ENCODE measurements around the gene MED6. TPM values are rescaled to one million over a fixed set of nuclear protein-coding genes. Genes with fewer than 3 reads are reported as not detected.

Gene MED6
- total and polyA plus RNA-seq, 7 experiments from 2014 or later, result 40.3 to 97.0 (median 61.0) TPM

DNA sequence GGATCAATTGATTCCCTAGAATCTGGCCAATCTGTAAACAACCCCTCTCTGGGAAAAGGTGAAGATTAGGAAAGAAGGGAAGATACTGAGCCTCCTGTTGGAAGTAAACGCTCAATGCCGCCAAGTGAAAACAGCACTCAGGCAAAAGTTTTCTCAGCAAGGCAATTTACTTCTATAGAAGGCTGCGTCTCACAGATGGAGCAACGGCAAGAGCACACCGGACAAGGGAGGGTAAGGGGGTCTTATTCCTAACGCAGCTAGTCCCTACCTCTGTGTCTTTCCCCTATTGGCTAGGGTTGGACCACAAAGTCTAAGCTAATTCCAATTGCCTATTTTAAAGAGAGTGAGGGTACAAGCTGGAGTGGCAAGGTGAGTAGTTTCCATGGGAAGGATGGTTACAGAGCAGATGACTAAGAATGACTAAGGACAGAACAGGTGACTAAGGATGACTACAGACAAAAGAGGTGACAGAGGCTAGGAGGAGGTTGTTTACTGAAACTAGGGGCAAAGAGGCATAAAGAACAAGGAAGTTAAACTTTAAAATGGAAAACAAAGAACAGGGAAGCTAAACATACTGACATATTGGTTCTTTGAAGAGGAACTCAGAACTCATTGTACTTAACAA lies 35.6 kb upstream of the MED6 start:
- Histone ChIP-seq H3K36me3 (ENCODE audit: control insufficient read depth in 2 of 3, insufficient read depth in 3 of 3, low read length in 3 of 3) (no peaks in the 10 kb centered on the region), H3K27ac (ENCODE audit: low read depth, low read length) (no peak overlapping the region), H3K9me3 (ENCODE audit: control insufficient read depth in 2 of 3, low read length in 3 of 3) (no peaks in the 10 kb centered on the region), H3K4me1 (ENCODE audit: control insufficient read depth in 2 of 2, insufficient read depth in 2 of 2, low read length in 2 of 2) (peaks cover 8 to 9% of the 10 kb centered on the region in 2 donors), H3K4me3 (ENCODE audit: low read length) (no peak overlapping the region), H3K27me3 (ENCODE audit: control insufficient read depth in 2 of 2, insufficient read depth in 2 of 2, low read length in 2 of 2) (no peaks in the 10 kb centered on the region)
- H3K4me3 Mint-ChIP-seq, result no peak overlapping the region
- peak overlapping the region in 2 of 9 donors; percentile 8 to 34 for H3K27ac Mint-ChIP-seq
- H3K4me1 Mint-ChIP-seq, result peaks cover 12 to 30% (median 23%) of the 10 kb centered on the region in 7 donors
- ATAC-seq (no peak), DNase-seq (no peak)
- CTCF ChIA-PET, result no interaction called here
- peaks cover 0 to 19% (median 7%) of the 10 kb centered on the region in 5 donors for H3K36me3 Mint-ChIP-seq
- H3K9me3 Mint-ChIP-seq, result peaks cover 0 to 8% (median 0%) of the 10 kb centered on the region in 11 donors
- intact Hi-C loops (cut with micrococcal nuclease), result no loop called here
- POLR2A ChIA-PET, result interaction anchor here (0.7 to 1.3 kb wide), 2 partner anchors 11 to 36 kb away, joined by 3 read pairs; partner anchors contain the start of gene MED6
- peaks cover 0 to 3% (median 0%) of the 10 kb centered on the region in 5 donors for H3K27me3 Mint-ChIP-seq

DNA sequence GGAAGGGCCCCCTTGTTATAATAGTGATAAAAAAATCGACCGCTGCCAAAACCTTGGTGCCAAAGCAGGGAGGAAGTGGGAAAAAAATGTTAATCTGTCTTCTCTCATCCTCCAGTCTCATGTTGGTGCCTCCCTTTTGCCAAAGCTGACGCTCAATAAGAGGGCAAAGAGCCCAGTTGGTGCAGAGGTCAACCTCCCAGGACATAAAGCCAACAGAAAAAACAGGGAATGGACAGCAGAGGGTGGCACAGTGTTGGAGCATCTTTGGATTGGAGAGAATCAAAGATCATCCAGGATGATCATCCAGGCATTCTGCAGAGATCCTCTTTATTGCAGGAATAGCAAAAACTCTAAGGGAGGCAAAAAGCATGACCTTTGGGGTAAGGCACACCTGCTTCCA lies 31.5 kb upstream of the MED6 start:
- Mint-ChIP-seq H3K4me3 (no peak overlapping the region), H3K4me1 (peaks cover 0 to 4% (median 0%) of the 10 kb centered on the region in 7 donors), H3K27ac (no peak overlapping the region), H3K27me3 (peaks cover 0 to 9% (median 0%) of the 10 kb centered on the region in 5 donors), H3K36me3 (peaks cover 0 to 28% (median 9%) of the 10 kb centered on the region in 5 donors), H3K9me3 (peaks cover 0 to 16% (median 4%) of the 10 kb centered on the region in 11 donors)
- DNase-seq (no peak), ATAC-seq (no peak)
- ChIA-PET POLR2A (interaction anchor here (1.0 kb wide), 1 partner anchor 10 kb away, joined by 3 read pairs; the partner anchor contains the start of gene TTC9), CTCF (no interaction called here)
- Histone ChIP-seq H3K27ac (ENCODE audit: low read depth, low read length) (no peak overlapping the region), H3K9me3 (ENCODE audit: control insufficient read depth in 2 of 3, low read length in 3 of 3) (no peaks in the 10 kb centered on the region), H3K36me3 (ENCODE audit: control insufficient read depth in 2 of 3, insufficient read depth in 3 of 3, low read length in 3 of 3) (no peaks in the 10 kb centered on the region), H3K4me1 (ENCODE audit: control insufficient read depth in 2 of 2, insufficient read depth in 2 of 2, low read length in 2 of 2) (no peaks in the 10 kb centered on the region), H3K4me3 (ENCODE audit: low read length) (no peak overlapping the region), H3K27me3 (ENCODE audit: control insufficient read depth in 2 of 2, insufficient read depth in 2 of 2, low read length in 2 of 2) (no peaks in the 10 kb centered on the region)
- intact Hi-C loops (cut with micrococcal nuclease), result no loop called here

DNA sequence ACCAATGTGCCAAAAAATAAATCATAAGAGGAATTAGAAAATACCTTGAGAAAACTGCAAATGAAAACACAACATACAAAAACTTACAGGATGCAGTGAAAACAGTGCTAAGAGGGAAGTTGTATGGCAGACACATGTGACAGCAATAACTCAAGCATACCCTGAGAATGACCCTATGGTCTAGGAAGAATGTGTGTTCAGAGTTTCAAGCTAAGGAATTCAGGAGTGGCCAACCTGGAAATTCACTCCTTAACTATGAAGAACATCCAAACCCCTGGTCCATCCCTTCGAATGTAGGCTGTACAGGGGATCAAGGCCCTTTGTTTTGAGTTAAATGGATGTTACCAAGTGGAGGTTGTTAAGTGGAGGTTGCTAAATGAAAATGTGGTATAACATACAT lies 24.5 kb upstream of the MED6 start:
- ChIA-PET POLR2A (no interaction called here), CTCF (interaction anchor here (0.7 to 1.0 kb wide), 2 partner anchors 34 to 73 kb away, joined by 3 to 5 read pairs; no protein-coding TSS in a partner anchor)
- no peak overlapping the region for H3K4me3 Mint-ChIP-seq
- peaks cover 0 to 45% (median 14%) of the 10 kb centered on the region in 11 donors for H3K9me3 Mint-ChIP-seq
- Histone ChIP-seq H3K4me1 (ENCODE audit: control insufficient read depth in 2 of 2, insufficient read depth in 2 of 2, low read length in 2 of 2) (no peaks in the 10 kb centered on the region), H3K36me3 (ENCODE audit: control insufficient read depth in 2 of 3, insufficient read depth in 3 of 3, low read length in 3 of 3) (no peaks in the 10 kb centered on the region), H3K9me3 (ENCODE audit: control insufficient read depth in 2 of 3, low read length in 3 of 3) (no peaks in the 10 kb centered on the region), H3K27ac (ENCODE audit: low read depth, low read length) (no peak overlapping the region), H3K27me3 (ENCODE audit: control insufficient read depth in 2 of 2, insufficient read depth in 2 of 2, low read length in 2 of 2) (no peaks in the 10 kb centered on the region), H3K4me3 (ENCODE audit: low read length) (no peak overlapping the region)
- intact Hi-C loops (cut with micrococcal nuclease), result loop anchor here in 1 of 2 donors (5.0 kb wide), 1 partner anchor 332 kb away; no protein-coding TSS in a partner anchor
- peaks cover 6 to 42% (median 32%) of the 10 kb centered on the region in 5 donors for H3K36me3 Mint-ChIP-seq
- H3K27me3 Mint-ChIP-seq, result peaks cover 0 to 9% (median 0%) of the 10 kb centered on the region in 5 donors
- peaks cover 0 to 10% (median 6%) of the 10 kb centered on the region in 7 donors for H3K4me1 Mint-ChIP-seq
- DNase-seq (no peak), ATAC-seq (no peak)
- H3K27ac Mint-ChIP-seq, result no peak overlapping the region

DNA sequence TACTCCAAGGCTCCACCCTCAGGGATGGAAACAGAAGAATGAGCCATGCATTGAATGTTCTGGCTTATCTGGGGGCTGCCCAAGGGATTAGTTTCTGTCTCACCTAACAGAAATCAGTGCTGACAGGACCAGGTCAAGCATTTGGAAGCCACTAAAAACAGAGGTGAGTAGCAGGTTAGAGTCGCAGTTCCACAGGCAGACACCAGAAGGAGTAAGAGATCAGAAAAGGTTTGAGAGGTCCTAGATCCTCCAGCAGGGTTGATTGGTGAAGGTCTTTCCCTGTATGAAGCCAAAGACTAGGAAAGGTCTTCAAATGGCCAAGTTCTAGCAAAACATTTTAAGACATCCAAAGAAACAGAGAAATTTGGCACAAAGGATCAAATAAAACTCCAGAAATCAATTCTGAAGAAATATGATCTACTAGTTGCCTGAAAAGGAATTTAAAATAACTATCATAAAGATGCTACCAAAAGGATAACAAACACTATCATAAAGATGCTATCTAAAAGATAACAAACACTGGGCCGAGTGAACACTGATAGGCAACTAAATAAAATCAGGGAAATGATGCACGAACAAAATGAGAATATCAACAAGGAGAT lies 21.8 kb upstream of the MED6 start:
- ChIA-PET POLR2A (interaction anchor here (0.7 to 2.1 kb wide), 5 partner anchors 12 to 199 kb away, joined by 3 to 12 read pairs (median 3); partner anchors contain the start of gene TTC9), CTCF (interaction anchor here (0.7 to 5.0 kb wide), 16 partner anchors 10 to 862 kb away, joined by 3 to 60 read pairs (median 6); partner anchors contain the start of gene TTC9)
- Histone ChIP-seq H3K9me3 (ENCODE audit: control insufficient read depth in 2 of 3, low read length in 3 of 3) (no peaks in the 10 kb centered on the region), H3K4me1 (ENCODE audit: control insufficient read depth in 2 of 2, insufficient read depth in 2 of 2, low read length in 2 of 2) (no peaks in the 10 kb centered on the region), H3K4me3 (ENCODE audit: low read length) (no peak overlapping the region), H3K27me3 (ENCODE audit: control insufficient read depth in 2 of 2, insufficient read depth in 2 of 2, low read length in 2 of 2) (no peaks in the 10 kb centered on the region), H3K27ac (ENCODE audit: low read depth, low read length) (no peak overlapping the region), H3K36me3 (ENCODE audit: control insufficient read depth in 2 of 3, insufficient read depth in 3 of 3, low read length in 3 of 3) (no peaks in the 10 kb centered on the region)
- Mint-ChIP-seq H3K36me3 (peaks cover 5 to 38% (median 28%) of the 10 kb centered on the region in 5 donors), H3K27ac (peak overlapping the region in 3 of 9 donors; percentile 2 to 29 (median 17)), H3K27me3 (peaks cover 0 to 20% (median 0%) of the 10 kb centered on the region in 5 donors), H3K4me3 (peak overlapping the region in 1 of 10 donors; percentile 11), H3K4me1 (peaks cover 0 to 10% (median 6%) of the 10 kb centered on the region in 7 donors), H3K9me3 (peaks cover 0 to 40% (median 14%) of the 10 kb centered on the region in 11 donors)
- intact Hi-C loops (cut with micrococcal nuclease), result loop anchor here (1.0 to 5.0 kb wide), 11 partner anchors 19 to 351 kb away; partner anchors contain the start of gene TTC9 (in 1 of the 2)
- peak; percentile 85 for ATAC-seq
- DNase-seq, result peak in 8 of 9 donors; percentile 42 to 66 (median 56)

DNA sequence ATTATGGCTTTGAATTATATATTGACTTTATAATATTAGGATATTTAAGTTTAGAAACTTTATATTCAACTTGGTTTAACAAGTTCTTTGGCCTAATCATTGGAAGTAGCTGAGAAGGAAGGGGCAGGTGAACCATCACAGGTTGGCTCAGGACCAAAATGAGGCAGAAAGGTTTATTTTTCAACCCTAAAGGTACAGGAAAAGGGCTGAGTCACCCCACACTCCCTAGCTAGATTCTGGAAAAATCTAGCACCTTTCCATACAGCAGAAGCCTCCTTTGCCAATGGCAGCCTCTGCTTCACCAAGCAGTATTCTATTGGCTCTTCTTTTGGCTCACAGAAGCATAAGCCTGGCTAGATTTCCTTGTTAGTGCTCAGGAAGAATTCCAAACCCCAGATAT lies 19.3 kb upstream of the MED6 start:
- Histone ChIP-seq H3K36me3 (ENCODE audit: control insufficient read depth in 2 of 3, insufficient read depth in 3 of 3, low read length in 3 of 3) (no peaks in the 10 kb centered on the region), H3K4me3 (ENCODE audit: low read length) (no peak overlapping the region), H3K27me3 (ENCODE audit: control insufficient read depth in 2 of 2, insufficient read depth in 2 of 2, low read length in 2 of 2) (no peaks in the 10 kb centered on the region), H3K27ac (ENCODE audit: low read depth, low read length) (no peak overlapping the region), H3K9me3 (ENCODE audit: control insufficient read depth in 2 of 3, low read length in 3 of 3) (no peaks in the 10 kb centered on the region), H3K4me1 (ENCODE audit: control insufficient read depth in 2 of 2, insufficient read depth in 2 of 2, low read length in 2 of 2) (no peaks in the 10 kb centered on the region)
- Mint-ChIP-seq H3K4me3 (no peak overlapping the region), H3K4me1 (peaks cover 0 to 10% (median 6%) of the 10 kb centered on the region in 7 donors), H3K27me3 (peaks cover 0 to 29% (median 0%) of the 10 kb centered on the region in 5 donors), H3K27ac (no peak overlapping the region), H3K9me3 (peaks cover 0 to 17% (median 2%) of the 10 kb centered on the region in 11 donors), H3K36me3 (peaks cover 0 to 18% (median 7%) of the 10 kb centered on the region in 5 donors)
- ATAC-seq (no peak), DNase-seq (no peak)
- POLR2A ChIA-PET, result interaction anchor here (0.7 kb wide), 1 partner anchor 40 kb away, joined by 3 read pairs; no protein-coding TSS in a partner anchor
- CTCF ChIA-PET, result interaction anchor here (0.7 to 5.0 kb wide), 3 partner anchors 75 to 94 kb away, joined by 5 to 60 read pairs (median 13); no protein-coding TSS in a partner anchor
- intact Hi-C loops (cut with micrococcal nuclease), result loop anchor here in 1 of 2 donors (5.0 kb wide), 1 partner anchor 338 kb away; no protein-coding TSS in a partner anchor

DNA sequence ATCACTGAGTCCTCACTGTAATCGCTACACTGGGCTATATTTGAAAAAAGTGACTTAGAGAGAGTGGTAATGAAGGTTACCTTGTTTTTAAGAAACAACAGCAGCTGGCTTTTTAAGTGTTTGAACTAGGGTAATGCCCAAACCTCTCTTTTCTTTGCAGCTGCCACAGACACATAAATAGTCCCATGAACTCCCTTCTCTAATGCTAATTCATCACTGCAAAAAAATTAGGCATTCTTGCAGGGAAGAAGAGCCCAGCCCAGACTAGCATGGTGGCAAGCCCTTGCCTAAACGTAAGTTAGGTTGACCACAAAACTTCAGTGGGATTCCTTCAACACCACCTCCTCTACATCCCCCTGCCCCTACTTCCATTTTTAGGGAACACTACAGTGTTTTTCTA lies 17.9 kb upstream of the MED6 start:
- H3K4me3 Mint-ChIP-seq, result no peak overlapping the region
- H3K4me1 Mint-ChIP-seq, result peaks cover 0 to 10% (median 6%) of the 10 kb centered on the region in 7 donors
- no peak overlapping the region for H3K27ac Mint-ChIP-seq
- H3K27me3 Mint-ChIP-seq, result peaks cover 0 to 32% (median 0%) of the 10 kb centered on the region in 5 donors
- ChIA-PET CTCF (interaction anchor here (1.2 kb wide), 1 partner anchor 97 kb away, joined by 6 read pairs; no protein-coding TSS in a partner anchor), POLR2A (interaction anchor here (0.7 kb wide), 1 partner anchor 27 kb away, joined by 3 read pairs; no protein-coding TSS in a partner anchor)
- Histone ChIP-seq H3K27me3 (ENCODE audit: control insufficient read depth in 2 of 2, insufficient read depth in 2 of 2, low read length in 2 of 2) (no peaks in the 10 kb centered on the region), H3K4me1 (ENCODE audit: control insufficient read depth in 2 of 2, insufficient read depth in 2 of 2, low read length in 2 of 2) (no peaks in the 10 kb centered on the region), H3K9me3 (ENCODE audit: control insufficient read depth in 2 of 3, low read length in 3 of 3) (no peaks in the 10 kb centered on the region), H3K36me3 (ENCODE audit: control insufficient read depth in 2 of 3, insufficient read depth in 3 of 3, low read length in 3 of 3) (no peaks in the 10 kb centered on the region), H3K27ac (ENCODE audit: low read depth, low read length) (no peak overlapping the region), H3K4me3 (ENCODE audit: low read length) (no peak overlapping the region)
- ATAC-seq, result no peak
- H3K36me3 Mint-ChIP-seq, result peaks cover 0 to 8% (median 5%) of the 10 kb centered on the region in 5 donors
- intact Hi-C loops (cut with micrococcal nuclease), result no loop called here
- DNase-seq, result no peak
- H3K9me3 Mint-ChIP-seq, result peaks cover 0 to 13% (median 0%) of the 10 kb centered on the region in 11 donors
